Adrenal gland (tissue), 5 donors: ENCODE data around the gene TMEM95.

ENCODE experiments used
- POLR2A ChIP-seq, 2 donors: fragments of 450-650 bp; IDR thresholded peaks; one replicate each; pipeline ENCODE4 v1.6.1; 2017; ENCODE audit warnings: antibody characterized with exemption in 2 of 2, mild to moderate bottlenecking in 2 of 2, moderate library complexity in 1 of 2
- TF ChIP-seq, protein P1 (sequence below), 6 experiments: fragments of 450-650 bp in 4 of 6; fragments of 200-600 bp in 2 of 6; sonication (generic) in 1 of 6; IDR thresholded peaks; 1 replicate in 5 of 6; 2 replicates in 1 of 6; pipeline versions ENCODE4 v1.5.1 to v1.8.0; 2016 to 2021; ENCODE audit warnings: antibody characterized with exemption in 6 of 6, mild to moderate bottlenecking in 2 of 6, moderate library complexity in 1 of 6
- donor health status: DM: no; HTN: no; CAD: no.

DNA sequence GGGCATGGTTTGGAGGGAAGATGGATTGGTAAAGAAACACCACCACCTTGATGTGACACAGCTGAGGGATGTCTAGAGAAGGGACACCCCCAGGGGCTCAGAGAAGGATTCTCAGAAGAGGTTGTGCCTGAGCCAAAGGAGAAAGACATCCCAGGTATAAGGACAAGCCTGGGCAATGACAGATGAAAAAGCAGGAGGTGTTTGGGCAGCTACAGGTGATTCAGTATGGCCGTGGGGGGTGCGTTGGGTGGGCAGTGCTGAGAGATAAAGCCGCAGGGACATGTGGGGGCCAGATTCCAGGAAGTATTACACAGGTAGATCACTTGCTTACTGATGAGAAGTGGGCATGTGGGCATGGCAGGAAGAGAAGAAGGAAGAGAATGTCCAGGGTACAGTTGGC, 7.0 kb downstream of the TMEM95 start:
- TF ChIP-seq, protein P1, sequence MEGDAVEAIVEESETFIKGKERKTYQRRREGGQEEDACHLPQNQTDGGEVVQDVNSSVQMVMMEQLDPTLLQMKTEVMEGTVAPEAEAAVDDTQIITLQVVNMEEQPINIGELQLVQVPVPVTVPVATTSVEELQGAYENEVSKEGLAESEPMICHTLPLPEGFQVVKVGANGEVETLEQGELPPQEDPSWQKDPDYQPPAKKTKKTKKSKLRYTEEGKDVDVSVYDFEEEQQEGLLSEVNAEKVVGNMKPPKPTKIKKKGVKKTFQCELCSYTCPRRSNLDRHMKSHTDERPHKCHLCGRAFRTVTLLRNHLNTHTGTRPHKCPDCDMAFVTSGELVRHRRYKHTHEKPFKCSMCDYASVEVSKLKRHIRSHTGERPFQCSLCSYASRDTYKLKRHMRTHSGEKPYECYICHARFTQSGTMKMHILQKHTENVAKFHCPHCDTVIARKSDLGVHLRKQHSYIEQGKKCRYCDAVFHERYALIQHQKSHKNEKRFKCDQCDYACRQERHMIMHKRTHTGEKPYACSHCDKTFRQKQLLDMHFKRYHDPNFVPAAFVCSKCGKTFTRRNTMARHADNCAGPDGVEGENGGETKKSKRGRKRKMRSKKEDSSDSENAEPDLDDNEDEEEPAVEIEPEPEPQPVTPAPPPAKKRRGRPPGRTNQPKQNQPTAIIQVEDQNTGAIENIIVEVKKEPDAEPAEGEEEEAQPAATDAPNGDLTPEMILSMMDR (IDR thresholded peaks at IDR 0.05): no peak
- TF ChIP-seq POLR2A (IDR thresholded peaks at IDR 0.05): no peak
